Stimulated activated CD4-positive, alpha-beta T cell treated with anti-CD3 and anti-CD28 coated beads, Interleukin-1b, Interleukin-23, amount 100 ng/mL, for 1 hour (primary cell): Measurements from ENCODE around the gene DCAF7.

Experiments
- DNase-seq, 2 donors: peaks; one replicate each; pipeline ENCODE4 v3.0.0-alpha.2; 2020; ENCODE audit warnings: low read depth in 2 of 2

Gene DCAF7

DNA sequence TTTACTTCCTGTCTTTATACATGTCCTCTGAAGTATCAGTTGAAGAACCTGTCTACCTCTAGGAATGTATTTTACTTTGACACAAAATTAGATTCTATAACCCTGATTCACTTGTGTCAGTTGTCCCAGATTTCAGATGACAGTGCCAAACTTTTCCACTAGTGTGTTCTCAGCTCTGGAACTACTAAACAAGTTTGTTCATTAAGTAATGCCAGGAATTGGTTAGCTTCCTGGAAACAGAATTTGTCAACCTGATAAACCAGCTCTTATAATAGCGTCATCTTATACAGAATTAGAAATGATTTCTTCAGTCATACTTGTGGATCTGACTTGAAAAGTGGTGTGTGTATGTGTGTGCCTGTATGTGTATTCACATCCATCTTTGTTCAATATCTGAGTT lies 79.3 kb downstream of the DCAF7 start:
- DNase-seq: no peak

DNA sequence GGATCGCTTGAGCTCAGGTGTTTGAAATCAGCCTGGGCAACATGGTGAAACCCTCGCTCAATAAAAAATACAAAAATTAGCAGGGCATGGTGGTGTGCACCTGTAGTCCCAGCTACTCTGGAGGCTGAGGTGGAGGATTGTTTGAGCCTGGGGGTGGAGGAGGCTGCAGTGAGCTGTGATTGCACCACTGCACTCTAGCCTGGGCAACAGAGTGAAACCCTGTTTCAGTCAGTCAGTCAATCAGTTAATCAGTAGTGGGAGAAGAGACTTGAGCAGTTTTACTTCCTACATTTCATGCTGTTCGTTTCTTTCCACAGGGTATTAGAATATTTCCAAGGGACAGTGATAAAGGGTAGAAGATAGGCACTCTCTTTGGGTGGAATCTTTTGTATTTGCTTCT lies 80.8 kb downstream of the DCAF7 start:
- DNase-seq: no peak

DNA sequence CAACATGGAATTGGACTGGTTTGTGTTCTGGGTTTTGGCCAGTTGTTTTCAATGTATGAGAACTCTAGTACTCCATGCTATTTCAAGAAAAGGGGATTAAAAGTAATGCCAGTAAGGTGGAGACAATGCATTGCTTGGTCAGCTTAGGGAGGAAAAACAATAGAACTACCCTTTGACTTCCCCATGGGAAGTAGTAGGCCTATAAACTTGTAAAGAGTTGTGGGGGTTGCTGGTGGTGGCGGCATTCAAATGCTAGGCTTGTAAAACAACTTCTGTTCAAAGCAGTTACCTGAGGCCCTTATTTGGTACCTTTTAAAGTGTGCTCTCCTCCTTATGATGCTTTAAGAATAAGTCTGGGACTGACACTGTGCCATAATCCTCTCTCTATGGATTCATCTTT lies 81.3 kb downstream of the DCAF7 start:
- no peak for DNase-seq

DNA sequence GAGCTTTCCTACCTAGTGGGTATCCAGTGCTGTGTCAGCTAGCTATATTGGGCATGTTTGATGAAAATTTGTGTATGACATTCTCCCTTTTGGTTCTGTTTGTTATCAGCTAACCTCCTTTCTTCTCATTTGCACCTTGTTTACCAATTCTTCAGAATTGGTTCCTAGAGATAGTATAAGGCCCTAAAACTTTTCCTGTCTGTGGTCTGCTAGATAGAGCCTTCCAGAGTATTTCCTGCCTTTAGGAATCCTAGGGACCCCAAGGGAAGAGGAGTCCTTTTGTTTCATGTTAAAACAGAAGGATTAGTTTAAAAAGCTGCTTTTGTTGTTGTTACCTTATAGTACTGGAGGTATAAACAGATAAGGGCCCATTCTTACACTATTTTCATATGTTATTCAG lies 83.5 kb downstream of the DCAF7 start:
- no peak for DNase-seq

DNA sequence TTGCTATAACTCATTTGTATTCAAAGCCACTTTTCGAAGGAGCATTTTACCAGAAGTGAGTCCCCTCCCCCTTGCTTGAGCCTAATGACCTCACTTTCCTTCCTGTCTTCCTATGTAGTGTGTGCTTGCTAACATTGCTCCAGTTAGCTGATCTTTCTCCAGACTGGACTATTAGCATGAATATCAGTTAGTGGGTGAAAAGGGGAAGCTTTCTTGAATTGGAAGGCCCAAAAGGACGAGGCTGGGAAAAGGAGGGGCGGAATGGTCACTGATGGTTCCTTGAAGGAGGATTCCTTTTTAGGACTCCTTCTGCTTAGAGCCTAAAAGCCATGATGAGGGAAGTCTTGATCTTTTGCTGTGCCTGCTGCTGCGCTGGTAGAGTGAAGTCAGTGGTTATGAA lies 83.9 kb downstream of the DCAF7 start:
- no peak for DNase-seq

DNA sequence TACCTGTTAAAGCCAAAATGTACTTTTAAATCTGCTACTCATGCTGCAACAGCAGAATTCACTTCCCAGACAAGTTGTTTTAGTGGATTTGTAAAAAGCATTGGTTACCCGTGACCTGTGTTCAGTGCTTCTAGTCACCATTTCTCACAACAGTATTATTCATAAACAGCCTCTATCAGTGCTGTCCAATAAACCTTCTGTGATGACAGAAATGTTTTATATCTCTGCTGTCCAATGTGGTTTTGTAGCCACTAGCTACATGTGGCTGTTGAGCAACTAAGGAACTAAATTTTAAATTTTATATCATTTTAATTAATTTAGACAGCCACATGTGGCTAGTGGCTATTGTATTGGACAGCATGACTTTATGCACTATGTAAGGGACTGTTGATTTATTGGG lies 84.5 kb downstream of the DCAF7 start:
- DNase-seq: no peak

DNA sequence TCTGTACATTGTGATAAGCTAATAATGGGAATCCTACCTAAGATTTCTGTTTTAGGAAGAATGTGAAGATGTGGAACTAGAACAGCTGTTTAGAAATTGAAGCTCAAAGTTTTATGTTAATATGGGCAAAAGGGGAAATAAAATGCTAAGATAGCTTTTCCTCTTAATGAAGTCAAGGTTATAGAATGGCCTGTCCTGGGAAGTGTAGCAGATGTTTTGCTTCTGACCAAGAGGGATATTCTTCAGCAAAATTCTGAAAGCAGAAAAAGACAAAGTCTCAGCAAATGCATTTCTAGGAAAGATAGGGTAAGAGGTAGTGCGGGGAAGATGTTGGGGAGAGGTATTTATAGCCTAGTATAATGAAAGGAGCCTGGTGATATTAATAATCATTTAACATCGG lies 85.0 kb downstream of the DCAF7 start:
- no peak for DNase-seq

DNA sequence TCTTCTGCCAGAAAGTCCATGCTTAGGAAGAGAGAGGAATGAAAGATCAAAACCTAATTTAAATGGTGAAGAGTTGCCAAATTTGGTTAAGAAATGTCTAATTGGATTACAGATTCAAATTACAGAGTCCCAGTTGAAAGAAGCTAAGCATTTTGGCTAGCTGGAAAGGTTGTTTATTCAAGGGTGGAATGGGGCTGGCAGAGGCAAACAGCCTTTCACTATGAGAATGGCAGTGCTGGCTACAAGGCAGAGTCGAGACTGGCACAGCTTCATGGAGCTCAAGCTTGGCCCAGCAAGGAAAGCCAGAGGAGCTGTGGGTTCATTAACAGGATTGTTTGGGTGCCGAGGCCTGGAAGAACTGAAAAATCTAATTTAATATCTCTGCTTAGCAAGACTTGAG lies 85.5 kb downstream of the DCAF7 start:
- DNase-seq: no peak

DNA sequence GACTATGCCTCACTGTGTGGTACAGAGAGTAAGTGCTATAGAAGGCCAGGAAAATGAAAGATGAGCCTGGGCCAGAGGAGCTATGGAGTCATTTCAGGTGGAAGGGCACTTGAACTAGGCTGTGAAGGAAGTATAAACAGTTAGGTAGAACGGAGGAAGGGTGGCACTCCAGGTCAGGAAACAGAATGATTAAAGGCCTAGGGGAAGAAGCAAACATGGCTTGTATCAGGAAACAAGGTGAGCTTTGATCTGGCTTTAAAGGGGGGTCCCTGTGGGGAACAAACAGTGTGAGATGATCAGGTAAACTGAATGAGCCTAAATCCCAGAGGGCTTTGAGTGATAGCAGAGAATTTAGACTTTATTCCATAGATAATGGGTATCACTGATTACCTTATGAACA lies 88.8 kb downstream of the DCAF7 start:
- DNase-seq: no peak

DNA sequence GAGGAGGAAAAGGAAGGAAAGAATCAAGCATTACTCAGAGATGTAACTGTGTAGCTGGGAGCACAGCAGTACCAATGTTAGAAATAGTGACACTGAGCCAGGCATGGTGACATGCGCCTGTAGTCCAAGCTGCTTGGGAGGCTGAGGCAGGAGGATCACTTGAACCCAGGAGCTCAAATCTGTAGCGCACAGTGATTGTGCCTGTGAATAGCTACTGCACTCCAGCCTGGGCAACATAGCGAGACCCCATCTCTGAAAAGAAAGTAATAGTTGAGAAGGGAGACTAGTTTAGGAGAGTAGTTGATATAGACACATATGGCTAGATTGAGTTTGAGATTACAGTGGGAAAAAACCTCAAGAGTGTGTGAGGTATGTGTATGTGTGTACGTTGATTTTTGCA lies 89.8 kb downstream of the DCAF7 start:
- no peak for DNase-seq

DNA sequence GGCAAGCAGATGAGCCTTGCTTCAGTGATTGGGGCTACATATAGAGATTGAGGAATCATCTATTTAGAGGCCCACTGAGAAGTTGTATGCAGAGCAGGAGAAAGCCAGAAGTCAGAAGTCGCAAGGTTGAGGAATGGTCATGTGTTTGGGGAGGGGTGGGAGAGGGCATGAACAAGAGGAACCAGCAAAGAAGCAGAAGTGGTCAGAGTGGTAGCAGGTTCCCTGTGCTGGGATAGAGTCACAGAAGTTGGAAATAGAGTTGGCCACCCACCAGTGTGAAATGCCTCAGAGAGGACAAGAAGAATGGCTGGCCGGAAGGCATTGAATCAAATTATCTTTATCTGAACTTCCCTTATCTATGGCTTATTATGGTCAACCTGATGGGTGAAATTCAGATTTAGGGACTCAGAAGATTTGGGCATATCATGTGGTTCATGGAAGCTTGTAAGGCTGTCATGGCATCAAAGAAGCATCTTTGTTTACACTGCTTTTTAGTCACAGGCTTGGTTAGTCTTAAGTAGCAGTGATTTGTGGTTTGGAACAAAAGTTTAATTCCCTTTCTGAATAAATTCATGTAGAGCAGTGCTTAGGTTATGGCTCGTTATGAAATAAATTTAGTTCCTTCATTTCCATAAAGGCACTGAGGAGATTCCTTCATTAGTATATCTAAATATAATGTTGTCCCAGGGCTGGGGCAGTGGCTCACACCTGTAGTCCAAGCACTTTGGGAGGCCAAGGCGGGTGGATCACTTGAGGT lies 91.6 kb downstream of the DCAF7 start:
- DNase-seq: no peak
